Adrenal gland (tissue), 5 donors: ENCODE measurements around the gene GRB10.

Source experiments
- POLR2A ChIP-seq, 2 donors: fragments of 450-650 bp; IDR thresholded peaks; one replicate each; pipeline ENCODE4 v1.6.1; 2017; ENCODE audit warnings: antibody characterized with exemption in 2 of 2, mild to moderate bottlenecking in 2 of 2, moderate library complexity in 1 of 2
- TF ChIP-seq, protein P1 (sequence below), 6 experiments: fragments of 450-650 bp in 4 of 6; fragments of 200-600 bp in 2 of 6; sonication (generic) in 1 of 6; IDR thresholded peaks; 1 replicate in 5 of 6; 2 replicates in 1 of 6; pipeline versions ENCODE4 v1.5.1 to v1.8.0; 2016 to 2021; ENCODE audit warnings: antibody characterized with exemption in 6 of 6, mild to moderate bottlenecking in 2 of 6, moderate library complexity in 1 of 6
- donor health status: DM: no; HTN: no; CAD: no.

GRCh38 chr7:50781381-50782293 is 1.1 kb downstream of the GRB10 start:
- TF ChIP-seq, protein P1, sequence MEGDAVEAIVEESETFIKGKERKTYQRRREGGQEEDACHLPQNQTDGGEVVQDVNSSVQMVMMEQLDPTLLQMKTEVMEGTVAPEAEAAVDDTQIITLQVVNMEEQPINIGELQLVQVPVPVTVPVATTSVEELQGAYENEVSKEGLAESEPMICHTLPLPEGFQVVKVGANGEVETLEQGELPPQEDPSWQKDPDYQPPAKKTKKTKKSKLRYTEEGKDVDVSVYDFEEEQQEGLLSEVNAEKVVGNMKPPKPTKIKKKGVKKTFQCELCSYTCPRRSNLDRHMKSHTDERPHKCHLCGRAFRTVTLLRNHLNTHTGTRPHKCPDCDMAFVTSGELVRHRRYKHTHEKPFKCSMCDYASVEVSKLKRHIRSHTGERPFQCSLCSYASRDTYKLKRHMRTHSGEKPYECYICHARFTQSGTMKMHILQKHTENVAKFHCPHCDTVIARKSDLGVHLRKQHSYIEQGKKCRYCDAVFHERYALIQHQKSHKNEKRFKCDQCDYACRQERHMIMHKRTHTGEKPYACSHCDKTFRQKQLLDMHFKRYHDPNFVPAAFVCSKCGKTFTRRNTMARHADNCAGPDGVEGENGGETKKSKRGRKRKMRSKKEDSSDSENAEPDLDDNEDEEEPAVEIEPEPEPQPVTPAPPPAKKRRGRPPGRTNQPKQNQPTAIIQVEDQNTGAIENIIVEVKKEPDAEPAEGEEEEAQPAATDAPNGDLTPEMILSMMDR (IDR thresholded peaks at IDR 0.05) = no peak
- no peak for TF ChIP-seq POLR2A (IDR thresholded peaks at IDR 0.05)
